ENCODE data around the gene SULT1A2.

GRCh38 chr16:28592511-28592910 lies 4.3 kb downstream of the SULT1A2 start:
- TF ChIP-seq CTCF (IDR thresholded peaks at IDR 0.05; ENCODE audit: low read depth, low read length) (no peak), POLR2A (IDR thresholded peaks at IDR 0.05; ENCODE audit: extremely low read depth, insufficient read length) (no peak), MAX (IDR thresholded peaks at IDR 0.05; ENCODE audit: low read depth, low read length) (no peak)

All from NB4 (cell line).